22Rv1 (cell line): Measurements from ENCODE around the gene NDUFS6.

ENCODE experiments used
- H3K27ac ChIP-seq: fragments of 450-650 bp; 2 replicates; pipeline ENCODE4 v1.5.1; 2017
- CTCF ChIP-seq: fragments of 450-650 bp; IDR thresholded peaks from 2 replicates; pipeline ENCODE4 v1.5.1; 2017; ENCODE audit warnings: mild to moderate bottlenecking
- ZFX ChIP-seq: fragments of 450-650 bp; IDR thresholded peaks from 2 replicates; pipeline ENCODE4 v1.6.1; 2017; ENCODE audit warnings: antibody characterized with exemption, borderline replicate concordance

Gene NDUFS6

GRCh38 chr5:1779782-1780613 lies 21.2 kb upstream of the NDUFS6 start:
- H3K27ac ChIP-seq, result no peak overlapping the region
- TF ChIP-seq CTCF (no peak), ZFX (no peak)

GRCh38 chr5:1780614-1780930 lies 20.6 kb upstream of the NDUFS6 start:
- TF ChIP-seq ZFX, result no peak
- TF ChIP-seq CTCF, result no peak

GRCh38 chr5:1781107-1781506 lies 20.1 kb upstream of the NDUFS6 start:
- H3K27ac ChIP-seq, result no peak overlapping the region
- TF ChIP-seq CTCF (no peak), ZFX (no peak)

More at GRCh38 chr5:1780614-1780930, 20.6 kb upstream of the NDUFS6 start:
- no peak overlapping the region for H3K27ac ChIP-seq

GRCh38 chr5:1781726-1782384 lies 19.4 kb upstream of the NDUFS6 start:
- no peak overlapping the region for H3K27ac ChIP-seq
- TF ChIP-seq ZFX (no peak), CTCF (no peak)

- TF ChIP-seq CTCF (no peak), ZFX (no peak)
- H3K27ac ChIP-seq, result no peak overlapping the region
Measured at GRCh38 chr5:1782385-1783215, 18.6 kb upstream of the NDUFS6 start.

- TF ChIP-seq CTCF (no peak), ZFX (no peak)
- no peak overlapping the region for H3K27ac ChIP-seq
Measured at GRCh38 chr5:1783216-1783554, 18.0 kb upstream of the NDUFS6 start.
